ENCODE data around the gene TTC21A.
"Not testable (repeated sequence)": the region's sequence is repeated elsewhere in the genome, so short reads cannot be mapped to it uniquely, and the experiment has no call there.

The TTC21A gene

GRCh38 chr3:39150803-39151631, 43.5 kb downstream of the TTC21A start:
- peak; percentile 53 for DNase-seq

- DNase-seq, result no peak
These were observed 46.4 kb downstream of the TTC21A start for GRCh38 chr3:39153977-39154279.

- no peak for DNase-seq
These were observed 47.0 kb downstream of the TTC21A start for GRCh38 chr3:39154280-39155021.

- DNase-seq, result no peak
These were observed 48.9 kb downstream of the TTC21A start for GRCh38 chr3:39156421-39156820.

- no peak for DNase-seq
These were observed 49.9 kb downstream of the TTC21A start for GRCh38 chr3:39157359-39157758.

- DNase-seq, result no peak
These were observed 50.8 kb downstream of the TTC21A start for GRCh38 chr3:39158148-39158715.

- no peak for DNase-seq
These were observed 56.9 kb downstream of the TTC21A start for GRCh38 chr3:39164414-39164813.

- DNase-seq, result no peak
These were observed 58.0 kb downstream of the TTC21A start for GRCh38 chr3:39165518-39165917.

GRCh38 chr3:39166134-39166710, 58.7 kb downstream of the TTC21A start:
- no peak for DNase-seq

- DNase-seq, result no peak
These were observed 59.6 kb downstream of the TTC21A start for GRCh38 chr3:39166932-39167532.

GRCh38 chr3:39168156-39168780, 60.8 kb downstream of the TTC21A start:
- no peak for DNase-seq

GRCh38 chr3:39169712-39170111, 62.2 kb downstream of the TTC21A start:
- no peak for DNase-seq

- no peak for DNase-seq
These were observed 63.0 kb downstream of the TTC21A start for GRCh38 chr3:39170461-39170860.

GRCh38 chr3:39170877-39171276, 63.4 kb downstream of the TTC21A start:
- DNase-seq, result not testable (repeated sequence)

- no peak for DNase-seq
These were observed 64.4 kb downstream of the TTC21A start for GRCh38 chr3:39171860-39172259.

GRCh38 chr3:39173318-39174125, 66.0 kb downstream of the TTC21A start:
- no peak for DNase-seq

GRCh38 chr3:39176025-39176714, 68.7 kb downstream of the TTC21A start:
- DNase-seq, result no peak

- DNase-seq, result peak; percentile 89
These were observed 70.3 kb downstream of the TTC21A start for GRCh38 chr3:39177708-39178332.

GRCh38 chr3:39178553-39178952, 71.1 kb downstream of the TTC21A start:
- peak; percentile 34 for DNase-seq

- no peak for DNase-seq
These were observed 72.7 kb downstream of the TTC21A start for GRCh38 chr3:39180183-39180545.
